Erythroblast (primary cell): ENCODE results near the gene MACROD2.

Experiments used
- GATA1 ChIP-seq: IDR thresholded peaks from 2 replicates; pipeline ENCODE4 v1.6.1; 2011; ENCODE audit warnings: low read depth, mild to moderate bottlenecking, control low read depth, low read length, moderate library complexity
- POLR2A ChIP-seq: IDR thresholded peaks from 2 replicates; pipeline ENCODE4 v1.6.1; 2011; ENCODE audit warnings: mild to moderate bottlenecking, low read length

DNA sequence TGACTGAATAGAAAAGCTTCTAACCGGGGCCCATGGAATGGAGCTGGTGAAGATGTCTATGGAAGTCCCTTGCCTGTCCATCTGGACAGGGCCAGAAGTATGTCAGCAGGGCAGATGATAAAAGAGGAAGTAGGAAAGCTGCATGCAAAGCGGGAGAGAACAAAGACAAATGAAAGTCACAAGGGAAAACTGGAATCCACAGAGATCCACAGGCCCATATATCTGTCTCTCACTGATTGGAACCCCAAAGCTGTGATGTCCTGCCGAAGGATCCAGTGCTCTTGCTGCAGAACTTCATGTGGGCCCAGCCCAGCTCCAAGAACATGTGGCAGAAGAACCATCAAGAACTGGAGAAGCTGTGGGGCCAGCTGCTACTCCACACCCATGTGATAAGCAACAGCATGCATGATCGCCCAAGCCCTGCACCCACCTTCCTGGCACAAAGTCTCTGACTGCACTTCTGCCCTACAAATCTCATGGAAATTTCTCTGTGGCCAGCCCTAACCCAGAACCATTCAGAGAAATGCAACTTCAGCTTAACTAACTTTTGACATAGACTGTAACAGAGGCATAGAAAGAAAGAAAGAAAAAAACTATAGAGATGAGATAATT is 1862.0 kb downstream of the MACROD2 start:
- TF ChIP-seq POLR2A, result no peak
- TF ChIP-seq GATA1, result no peak
